Measurements from ENCODE around the gene AOAH. TPM values are rescaled to one million over a fixed set of nuclear protein-coding genes. Genes with fewer than 3 reads are reported as not detected.

The AOAH gene
- total RNA-seq, 1 donor from 2014 or later = 0.92 TPM

GRCh38 chr7:36600314-36600682 is 124.0 kb downstream of the AOAH start:
- no peaks in the 10 kb centered on the region for H3K9me3 Mint-ChIP-seq
- H3K4me1 Mint-ChIP-seq (ENCODE audit: unreplicated experiment) = peaks cover 28% of the 10 kb centered on the region
- no peak for TF ChIP-seq CTCF (conservative IDR thresholded peaks at IDR 0.05)
- no peak for DNase-seq (ENCODE audit: extremely low spot score, unreplicated experiment)
- no peak overlapping the region for H3K4me3 Mint-ChIP-seq
- no peaks in the 10 kb centered on the region for H3K27me3 Mint-ChIP-seq
- H3K27ac Mint-ChIP-seq = no peak overlapping the region
- no peaks in the 10 kb centered on the region for H3K36me3 Mint-ChIP-seq

GRCh38 chr7:36599645-36600313 is 124.5 kb downstream of the AOAH start:
- TF ChIP-seq CTCF (conservative IDR thresholded peaks at IDR 0.05) = no peak
- no peak overlapping the region for H3K4me3 Mint-ChIP-seq
- H3K36me3 Mint-ChIP-seq = no peaks in the 10 kb centered on the region
- no peaks in the 10 kb centered on the region for H3K9me3 Mint-ChIP-seq
- H3K4me1 Mint-ChIP-seq (ENCODE audit: unreplicated experiment) = peaks cover 23% of the 10 kb centered on the region
- DNase-seq (ENCODE audit: extremely low spot score, unreplicated experiment) = no peak
- no peaks in the 10 kb centered on the region for H3K27me3 Mint-ChIP-seq
- no peak overlapping the region for H3K27ac Mint-ChIP-seq

- Mint-ChIP-seq H3K27ac (no peak overlapping the region), H3K9me3 (peaks cover 4% of the 10 kb centered on the region), H3K4me3 (no peak overlapping the region), H3K36me3 (no peaks in the 10 kb centered on the region), H3K4me1 (ENCODE audit: unreplicated experiment) (peaks cover 22% of the 10 kb centered on the region), H3K27me3 (no peaks in the 10 kb centered on the region)
- no peak for DNase-seq (ENCODE audit: extremely low spot score, unreplicated experiment)
- TF ChIP-seq CTCF (conservative IDR thresholded peaks at IDR 0.05) = no peak
These were observed 126.1 kb downstream of the AOAH start for GRCh38 chr7:36598054-36598674.

GRCh38 chr7:36597090-36597773 is 127.1 kb downstream of the AOAH start:
- Mint-ChIP-seq H3K9me3 (peaks cover 4% of the 10 kb centered on the region), H3K4me1 (ENCODE audit: unreplicated experiment) (peaks cover 19% of the 10 kb centered on the region), H3K36me3 (no peaks in the 10 kb centered on the region), H3K4me3 (no peak overlapping the region), H3K27ac (peak overlapping the region; percentile 42), H3K27me3 (no peaks in the 10 kb centered on the region)
- no peak for TF ChIP-seq CTCF (conservative IDR thresholded peaks at IDR 0.05)
- DNase-seq (ENCODE audit: extremely low spot score, unreplicated experiment) = no peak

- TF ChIP-seq CTCF (conservative IDR thresholded peaks at IDR 0.05) = no peak
- Mint-ChIP-seq H3K27ac (no peak overlapping the region), H3K27me3 (no peaks in the 10 kb centered on the region), H3K4me3 (no peak overlapping the region), H3K9me3 (peaks cover 4% of the 10 kb centered on the region), H3K36me3 (no peaks in the 10 kb centered on the region), H3K4me1 (ENCODE audit: unreplicated experiment) (no peaks in the 10 kb centered on the region)
- DNase-seq (ENCODE audit: extremely low spot score, unreplicated experiment) = no peak
These were observed 129.8 kb downstream of the AOAH start for GRCh38 chr7:36594445-36594844.
